Adrenal gland (tissue), 12 donors: ENCODE data around the gene PCDH9. TPM values are rescaled to one million over a fixed set of nuclear protein-coding genes. Genes with fewer than 3 reads are reported as not detected.

ENCODE experiments used
- DNase-seq, 7 donors: peaks; one replicate each; pipeline ENCODE4 v3.0.0-alpha.2; 2019 to 2020
- H3K27ac ChIP-seq, 5 donors: fragments of 200-600 bp; sonication (generic) in 4 of 5; 1 replicate in 3 of 5; 2 replicates in 2 of 5; pipeline versions ENCODE4 v1.5.1 to v1.8.0; 2016 to 2020; ENCODE audit warnings: mild to moderate bottlenecking in 1 of 5
- H3K27me3 ChIP-seq: fragments of 200-600 bp; 2 replicates; pipeline ENCODE4 v1.8.0; 2021
- H3K36me3 ChIP-seq, 2 donors: fragments of 200-600 bp; replicated peaks in 1 of 2; 1 replicate in 1 of 2; 2 replicates in 1 of 2; pipeline versions ENCODE4 v1.5.1 to v1.8.0; 2018 to 2022
- H3K4me1 ChIP-seq, 2 donors: fragments of 200-600 bp; replicated peaks in 1 of 2; 1 replicate in 1 of 2; 2 replicates in 1 of 2; pipeline versions ENCODE4 v1.5.1 to v1.8.0; 2018 to 2021
- H3K4me3 ChIP-seq, 4 donors: fragments of 200-600 bp; sonication (generic) in 3 of 4; one replicate each; pipeline ENCODE4 v1.5.1; 2016 to 2018
- H3K9me3 ChIP-seq, 3 donors: fragments of 200-600 bp; sonication (generic) in 1 of 3; replicated peaks in 1 of 3; 1 replicate in 2 of 3; 2 replicates in 1 of 3; pipeline versions ENCODE4 v1.5.1 to v1.8.0; 2016 to 2021
- POLR2A ChIP-seq, 2 donors: fragments of 450-650 bp; IDR thresholded peaks; one replicate each; pipeline ENCODE4 v1.6.1; 2017; ENCODE audit warnings: antibody characterized with exemption in 2 of 2, mild to moderate bottlenecking in 2 of 2, moderate library complexity in 1 of 2
- WGBS, 4 donors: extraction: QIAGEN DNeasy Blood & Tissue Kit in 2 of 4; methylation state at CpG; one replicate each; pipeline versions ENCODE4 v1.1.5 to v1.1.7; 2013 to 2017; 5-methylcytosine and 5-hydroxymethylcytosine counted together
- intact Hi-C, 2 donors: fragments of 100-400 bp; cut with DNase I; formaldehyde crosslinking; loops; one replicate each; pipeline versions ENCODE4 v1.14.1 to v1.15.0; 2022 to 2023
- polyA plus RNA-seq, 3 donors: library from polyadenylated mRNA; stranded (reverse); fragments of 200-250 nt in 2 of 3; fragments of 350-450 nt in 1 of 3; fragmentation: Illumina TruSeq in 1 of 3; extraction: RNeasy Lipid Tissue Mini Kit (QIAGEN cat#74804) in 1 of 3; gene quantifications; one replicate each; pipeline ENCODE4 v1.2.3, GENCODE V29; 2013 to 2014
- total RNA-seq, 9 donors: library from RNA; depleted of rRNA in 4 of 9; stranded (reverse); fragments of >200 nt in 4 of 9; fragments of 120-200 nt in 1 of 9; fragmentation: NEBNext Ultra II Directional in 1 of 9; extraction: Animal tissue kit (Norgen Biotek cat#: 25700) in 1 of 9; gene quantifications; one replicate each; pipeline versions ENCODE4 v1.1.0 to v1.2.4, GENCODE V29; 2013 to 2023
- TF ChIP-seq, protein P1 (sequence below), 6 experiments: fragments of 450-650 bp in 4 of 6; fragments of 200-600 bp in 2 of 6; sonication (generic) in 1 of 6; IDR thresholded peaks; 1 replicate in 5 of 6; 2 replicates in 1 of 6; pipeline versions ENCODE4 v1.5.1 to v1.8.0; 2016 to 2021; ENCODE audit warnings: antibody characterized with exemption in 6 of 6, mild to moderate bottlenecking in 2 of 6, moderate library complexity in 1 of 6
- donor health status: healthy with polysubstance abuse.
- donor health status: Bipolar disorder and iron deficiency.
- donor health status: DM: yes; HTN: yes; CAD: no.
- donor health status: DM: no; HTN: no; CAD: no.
- donor health status: DM: no; HTN: no; CAD: no.
- donor health status: DM: yes; HTN: yes; CAD: no.

PCDH9 gene
- total and polyA plus RNA-seq, 12 donors, result 0.71 to 10.9 (median 3.6) TPM

DNA sequence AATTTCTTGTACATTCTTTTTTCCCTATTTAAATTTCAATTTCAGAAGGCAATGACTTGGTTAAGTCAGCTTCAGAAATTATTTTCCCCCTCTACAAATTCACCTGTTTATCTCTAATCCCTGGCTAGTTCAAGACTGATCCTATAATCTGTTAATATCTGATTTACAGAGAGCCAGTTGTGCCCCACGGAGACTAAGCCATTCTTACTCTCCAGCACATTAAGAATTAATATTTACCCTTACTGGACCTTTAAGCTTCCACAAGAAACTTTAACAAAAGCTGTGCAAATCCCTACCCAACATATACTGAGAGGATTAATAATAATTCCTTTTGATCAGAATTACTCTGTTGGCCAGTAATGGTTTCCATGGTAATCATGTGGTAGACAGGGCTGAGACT, 786.2 kb downstream of the PCDH9 start:
- Histone ChIP-seq H3K36me3 (no peaks in the 10 kb centered on the region), H3K4me3 (no peak overlapping the region), H3K4me1 (no peaks in the 10 kb centered on the region), H3K9me3 (no peaks in the 10 kb centered on the region), H3K27ac (no peak overlapping the region), H3K27me3 (no peaks in the 10 kb centered on the region)
- no peak for DNase-seq
- 79 to 87% (median 83%) methylated on average over 1 of the region's 1 CpG for WGBS, 4 donors
- intact Hi-C loops, result no loop called here
- no peak for TF ChIP-seq POLR2A (IDR thresholded peaks at IDR 0.05)
- TF ChIP-seq, protein P1, sequence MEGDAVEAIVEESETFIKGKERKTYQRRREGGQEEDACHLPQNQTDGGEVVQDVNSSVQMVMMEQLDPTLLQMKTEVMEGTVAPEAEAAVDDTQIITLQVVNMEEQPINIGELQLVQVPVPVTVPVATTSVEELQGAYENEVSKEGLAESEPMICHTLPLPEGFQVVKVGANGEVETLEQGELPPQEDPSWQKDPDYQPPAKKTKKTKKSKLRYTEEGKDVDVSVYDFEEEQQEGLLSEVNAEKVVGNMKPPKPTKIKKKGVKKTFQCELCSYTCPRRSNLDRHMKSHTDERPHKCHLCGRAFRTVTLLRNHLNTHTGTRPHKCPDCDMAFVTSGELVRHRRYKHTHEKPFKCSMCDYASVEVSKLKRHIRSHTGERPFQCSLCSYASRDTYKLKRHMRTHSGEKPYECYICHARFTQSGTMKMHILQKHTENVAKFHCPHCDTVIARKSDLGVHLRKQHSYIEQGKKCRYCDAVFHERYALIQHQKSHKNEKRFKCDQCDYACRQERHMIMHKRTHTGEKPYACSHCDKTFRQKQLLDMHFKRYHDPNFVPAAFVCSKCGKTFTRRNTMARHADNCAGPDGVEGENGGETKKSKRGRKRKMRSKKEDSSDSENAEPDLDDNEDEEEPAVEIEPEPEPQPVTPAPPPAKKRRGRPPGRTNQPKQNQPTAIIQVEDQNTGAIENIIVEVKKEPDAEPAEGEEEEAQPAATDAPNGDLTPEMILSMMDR (IDR thresholded peaks at IDR 0.05), result no peak

DNA sequence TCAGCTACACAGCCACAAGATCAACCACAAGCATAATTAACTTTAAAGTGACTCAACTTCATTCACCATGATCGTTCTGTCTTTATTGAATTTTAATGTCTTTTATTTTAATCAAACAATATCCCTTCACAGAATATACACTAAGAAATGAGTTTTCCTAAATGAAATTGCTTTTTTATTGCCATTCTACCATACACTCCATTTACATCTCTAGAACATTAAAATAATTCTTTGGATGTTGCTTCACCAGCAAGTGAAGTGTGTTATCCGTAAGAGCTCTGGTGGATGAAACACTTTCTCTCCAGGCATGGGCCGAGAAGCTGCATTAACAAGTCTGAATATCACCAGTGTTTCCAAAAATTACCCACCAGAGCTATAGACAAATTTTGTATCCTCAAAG, 789.2 kb downstream of the PCDH9 start:
- intact Hi-C loops, result no loop called here
- Histone ChIP-seq H3K27me3 (no peaks in the 10 kb centered on the region), H3K36me3 (no peaks in the 10 kb centered on the region), H3K27ac (no peak overlapping the region), H3K4me3 (no peak overlapping the region), H3K4me1 (no peaks in the 10 kb centered on the region), H3K9me3 (no peaks in the 10 kb centered on the region)
- DNase-seq, result no peak
- TF ChIP-seq, protein P1 (IDR thresholded peaks at IDR 0.05), result no peak
- no peak for TF ChIP-seq POLR2A (IDR thresholded peaks at IDR 0.05)
- 88 to 92% (median 90%) methylated on average over 3 of the region's 3 CpGs for WGBS, 4 donors

DNA sequence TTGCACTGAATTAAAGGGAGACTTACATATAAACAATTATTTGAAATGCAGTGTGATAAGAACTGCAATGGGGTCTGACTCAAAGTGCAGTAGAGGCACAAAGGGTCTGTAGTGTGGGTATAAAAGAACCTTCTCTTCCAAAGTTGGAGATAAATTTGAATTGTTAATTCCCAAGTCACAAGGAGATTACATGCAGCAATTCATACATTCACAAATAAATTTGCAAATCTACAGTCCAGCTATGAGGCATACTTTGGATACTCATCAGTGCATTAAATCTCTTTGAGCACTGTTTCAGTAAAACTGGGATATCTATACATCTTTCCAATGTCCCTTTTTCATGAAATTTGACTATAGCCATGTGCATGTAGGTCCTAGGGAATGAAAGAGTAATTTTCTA, 799.4 kb downstream of the PCDH9 start:
- Histone ChIP-seq H3K4me1 (no peaks in the 10 kb centered on the region), H3K27me3 (no peaks in the 10 kb centered on the region), H3K4me3 (no peak overlapping the region), H3K9me3 (no peaks in the 10 kb centered on the region), H3K27ac (no peak overlapping the region), H3K36me3 (no peaks in the 10 kb centered on the region)
- no peak for TF ChIP-seq POLR2A (IDR thresholded peaks at IDR 0.05)
- TF ChIP-seq, protein P1 (IDR thresholded peaks at IDR 0.05), result no peak
- intact Hi-C loops, result no loop called here
- no peak for DNase-seq

DNA sequence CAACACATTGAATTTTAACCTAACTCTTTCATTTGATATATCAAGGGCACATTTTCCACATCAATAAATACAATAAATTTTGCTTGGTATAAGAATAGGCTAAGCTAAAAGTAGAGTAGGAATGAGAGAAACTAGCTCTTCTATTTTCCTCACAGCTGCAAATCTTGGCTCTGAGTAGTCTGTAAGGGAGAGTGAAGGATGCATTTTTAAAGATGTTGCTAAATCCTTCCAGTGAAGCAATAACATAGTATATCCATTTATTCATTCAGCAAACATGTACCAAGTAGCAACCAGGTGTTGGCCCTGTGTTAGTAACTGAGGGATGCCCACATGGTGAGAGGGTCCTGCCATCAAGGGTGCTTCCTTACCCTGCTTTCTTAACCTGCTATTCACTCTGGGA, 799.9 kb downstream of the PCDH9 start:
- H3K4me3 ChIP-seq, result no peak overlapping the region
- H3K36me3 ChIP-seq, result no peaks in the 10 kb centered on the region
- DNase-seq, result no peak
- intact Hi-C loops, result no loop called here
- H3K4me1 ChIP-seq, result no peaks in the 10 kb centered on the region
- no peaks in the 10 kb centered on the region for H3K9me3 ChIP-seq
- H3K27ac ChIP-seq, result no peak overlapping the region
- TF ChIP-seq, protein P1 (IDR thresholded peaks at IDR 0.05), result no peak
- no peak for TF ChIP-seq POLR2A (IDR thresholded peaks at IDR 0.05)
- no peaks in the 10 kb centered on the region for H3K27me3 ChIP-seq
